ENCODE data around the gene GNB5.

DNA sequence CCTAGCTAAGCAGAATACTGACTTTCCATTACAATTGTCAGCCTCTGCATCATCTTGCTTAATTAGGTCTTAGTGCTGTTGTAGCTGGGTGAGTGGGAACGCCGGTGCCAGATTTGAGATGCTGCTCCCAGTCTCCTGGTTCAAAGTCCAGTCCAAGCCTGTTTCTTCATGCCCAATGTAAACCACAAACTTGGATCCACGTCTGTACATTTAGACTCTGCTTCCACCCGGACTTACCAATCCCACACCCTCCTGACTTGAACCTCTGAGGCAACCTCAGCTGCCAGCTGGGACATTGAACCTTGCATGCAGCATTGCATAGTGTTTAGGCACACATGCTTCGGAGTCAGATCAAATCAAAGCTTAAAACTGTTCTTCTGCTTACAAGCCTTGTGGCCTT, 121.6 kb downstream of the GNB5 start:
- TF ChIP-seq POLR2A (IDR thresholded peaks at IDR 0.05; ENCODE audit: low read depth, low read length) (no peak), TAF1 (IDR thresholded peaks at IDR 0.05; ENCODE audit: borderline replicate concordance, low read depth, low read length) (no peak)

Measured in GM12892 (cell line).